Astrocyte (in vitro differentiated cells and primary cell): ENCODE measurements around the gene LRRC47. TPM values are rescaled to one million over a fixed set of nuclear protein-coding genes. Genes with fewer than 3 reads are reported as not detected.

Source experiments
- DNase-seq: peaks from one replicate; pipeline ENCODE4 v3.0.0-alpha.2; 2010; ENCODE audit warnings: low read depth
- FAIRE-seq: peaks from 2 replicates; lab custom pipeline; 2011; peaks lifted over from hg19 to GRCh38; lab: Jason Lieb, UNC
- H2AFZ ChIP-seq: 2 replicates; pipeline ENCODE4 v1.6.0; 2012; ENCODE audit warnings: low read depth, low read length, inconsistent platforms
- H3K27ac ChIP-seq: 2 replicates; pipeline ENCODE4 v1.5.1; 2011; ENCODE audit warnings: low read depth, low read length, inconsistent platforms
- H3K27me3 ChIP-seq: 2 replicates; pipeline ENCODE4 v1.6.0; 2011; ENCODE audit warnings: low read length, inconsistent platforms; ENCODE audit not compliant: insufficient read depth
- H3K36me3 ChIP-seq: 2 replicates; pipeline ENCODE4 v1.5.1; 2011; ENCODE audit warnings: low read length, inconsistent platforms; ENCODE audit not compliant: insufficient read depth
- H3K4me1 ChIP-seq: 2 replicates; pipeline ENCODE4 v1.5.1; 2011; ENCODE audit warnings: low read length, inconsistent platforms; ENCODE audit not compliant: insufficient read depth
- H3K4me2 ChIP-seq: 2 replicates; pipeline ENCODE4 v1.6.0; 2012; ENCODE audit warnings: low read length, inconsistent platforms
- H3K4me3 ChIP-seq: 2 replicates; pipeline ENCODE4 v1.5.1; 2011; ENCODE audit warnings: low read depth, mild to moderate bottlenecking, low read length, inconsistent platforms; ENCODE audit not compliant: insufficient read depth
- H3K79me2 ChIP-seq: 2 replicates; pipeline ENCODE4 v1.6.0; 2012; ENCODE audit warnings: mild to moderate bottlenecking, low read length, inconsistent platforms; ENCODE audit not compliant: insufficient read depth
- H3K9ac ChIP-seq: 2 replicates; pipeline ENCODE4 v1.6.0; 2012; ENCODE audit warnings: mild to moderate bottlenecking, low read length, inconsistent platforms
- H3K9me3 ChIP-seq: 2 replicates; pipeline ENCODE4 v1.5.1; 2012; ENCODE audit warnings: low read depth, mild to moderate bottlenecking, low read length, inconsistent platforms; ENCODE audit not compliant: insufficient read depth
- H4K20me1 ChIP-seq: 2 replicates; pipeline ENCODE4 v1.6.0; 2012; ENCODE audit warnings: low read length, inconsistent platforms; ENCODE audit not compliant: insufficient read depth
- H3K27ac Mint-ChIP-seq: one replicate; pipeline ENCODE4 v1.8.0; 2021; ENCODE audit warnings: mild to moderate bottlenecking, mixed read lengths; ENCODE audit not compliant: unreplicated experiment
- H3K27me3 Mint-ChIP-seq: one replicate; pipeline ENCODE4 v1.8.0; 2021; ENCODE audit warnings: low read depth, mixed read lengths; ENCODE audit not compliant: unreplicated experiment
- H3K36me3 Mint-ChIP-seq: one replicate; pipeline ENCODE4 v1.8.0; 2021; ENCODE audit warnings: low read depth, mixed read lengths; ENCODE audit not compliant: unreplicated experiment
- H3K4me1 Mint-ChIP-seq: one replicate; pipeline ENCODE4 v1.8.0; 2021; ENCODE audit warnings: low read depth, mixed read lengths; ENCODE audit not compliant: unreplicated experiment
- H3K4me3 Mint-ChIP-seq: one replicate; pipeline ENCODE4 v1.8.0; 2021; ENCODE audit warnings: mild to moderate bottlenecking, moderate library complexity, mixed read lengths; ENCODE audit not compliant: unreplicated experiment
- H3K9me3 Mint-ChIP-seq: one replicate; pipeline ENCODE4 v1.8.0; 2021; ENCODE audit warnings: mild to moderate bottlenecking, mixed read lengths; ENCODE audit not compliant: unreplicated experiment
- EZH2 ChIP-seq: IDR thresholded peaks from 2 replicates; pipeline ENCODE4 v1.6.1; 2012; ENCODE audit warnings: mild to moderate bottlenecking, low read length, inconsistent platforms; ENCODE audit not compliant: insufficient read depth
- total RNA-seq: library from RNA; stranded (reverse); gene quantifications from 2 replicates; pipeline ENCODE4 v1.2.1, GENCODE V29; 2021
- TF ChIP-seq, protein P1 (sequence below): IDR thresholded peaks from 2 replicates; pipeline ENCODE4 v1.5.1; 2011; ENCODE audit warnings: low read depth, mild to moderate bottlenecking, inconsistent platforms, low read length, moderate library complexity; ENCODE audit not compliant: insufficient read depth

LRRC47 gene
- total RNA-seq, 1 donor from 2014 or later, result 51.5 TPM

DNA sequence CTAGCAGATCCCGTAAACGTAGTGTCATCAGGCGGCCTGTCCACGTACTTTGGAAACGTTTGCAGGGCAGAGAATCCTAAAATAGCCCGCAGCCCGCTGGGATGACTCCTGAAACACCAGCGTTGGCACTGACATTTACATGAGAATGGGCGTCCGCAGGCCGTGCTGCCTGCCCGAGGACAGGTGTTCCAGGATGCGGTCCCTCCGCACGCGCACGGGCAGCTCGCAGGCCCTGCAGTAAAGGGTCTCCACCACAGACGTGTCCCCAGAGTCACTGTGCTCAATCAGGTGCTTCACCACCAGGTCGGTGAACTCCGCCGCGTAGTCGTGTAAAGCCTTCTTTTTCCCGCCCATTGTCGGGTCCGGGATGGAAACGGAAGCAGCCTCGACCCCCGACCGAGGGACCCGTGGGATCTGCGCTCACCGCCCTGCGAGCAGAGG lies 49.9 kb downstream of the LRRC47 start:
- Histone ChIP-seq H3K4me1 (peaks cover 3% of the 10 kb centered on the region), H3K36me3 (no peaks in the 10 kb centered on the region), H3K9me3 (no peaks in the 10 kb centered on the region), H3K27ac (no peak overlapping the region), H3K4me3 (peak overlapping the region; percentile 63), H4K20me1 (peaks cover 22% of the 10 kb centered on the region), H3K4me2 (peak overlapping the region; percentile 87), H3K79me2 (peaks cover 3% of the 10 kb centered on the region), H3K9ac (peak overlapping the region; percentile 77), H2AFZ (peak overlapping the region; percentile 75), H3K27me3 (peaks cover 11% of the 10 kb centered on the region)
- H3K36me3 Mint-ChIP-seq, result peaks cover 5% of the 10 kb centered on the region
- TF ChIP-seq, protein P1, sequence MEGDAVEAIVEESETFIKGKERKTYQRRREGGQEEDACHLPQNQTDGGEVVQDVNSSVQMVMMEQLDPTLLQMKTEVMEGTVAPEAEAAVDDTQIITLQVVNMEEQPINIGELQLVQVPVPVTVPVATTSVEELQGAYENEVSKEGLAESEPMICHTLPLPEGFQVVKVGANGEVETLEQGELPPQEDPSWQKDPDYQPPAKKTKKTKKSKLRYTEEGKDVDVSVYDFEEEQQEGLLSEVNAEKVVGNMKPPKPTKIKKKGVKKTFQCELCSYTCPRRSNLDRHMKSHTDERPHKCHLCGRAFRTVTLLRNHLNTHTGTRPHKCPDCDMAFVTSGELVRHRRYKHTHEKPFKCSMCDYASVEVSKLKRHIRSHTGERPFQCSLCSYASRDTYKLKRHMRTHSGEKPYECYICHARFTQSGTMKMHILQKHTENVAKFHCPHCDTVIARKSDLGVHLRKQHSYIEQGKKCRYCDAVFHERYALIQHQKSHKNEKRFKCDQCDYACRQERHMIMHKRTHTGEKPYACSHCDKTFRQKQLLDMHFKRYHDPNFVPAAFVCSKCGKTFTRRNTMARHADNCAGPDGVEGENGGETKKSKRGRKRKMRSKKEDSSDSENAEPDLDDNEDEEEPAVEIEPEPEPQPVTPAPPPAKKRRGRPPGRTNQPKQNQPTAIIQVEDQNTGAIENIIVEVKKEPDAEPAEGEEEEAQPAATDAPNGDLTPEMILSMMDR, result no peak
- no peak for TF ChIP-seq EZH2
- H3K27ac Mint-ChIP-seq, result peak overlapping the region; percentile 58
- no peak for FAIRE-seq
- H3K4me1 Mint-ChIP-seq, result no peaks in the 10 kb centered on the region
- H3K27me3 Mint-ChIP-seq, result peaks cover 7% of the 10 kb centered on the region
- H3K9me3 Mint-ChIP-seq, result no peaks in the 10 kb centered on the region
- DNase-seq, result no peak
- H3K4me3 Mint-ChIP-seq, result peak overlapping the region; percentile 90

GRCh38 chr1:3745590-3746381 lies 50.5 kb downstream of the LRRC47 start:
- no peaks in the 10 kb centered on the region for H3K9me3 Mint-ChIP-seq
- no peaks in the 10 kb centered on the region for H3K9me3 ChIP-seq
- FAIRE-seq, result no peak
- H3K4me1 ChIP-seq, result peaks cover 3% of the 10 kb centered on the region
- peak overlapping the region; percentile 75 for H2AFZ ChIP-seq
- no peaks in the 10 kb centered on the region for H3K4me1 Mint-ChIP-seq
- H3K27me3 ChIP-seq, result peaks cover 9% of the 10 kb centered on the region
- peak overlapping the region; percentile 58 for H3K27ac Mint-ChIP-seq
- H3K36me3 Mint-ChIP-seq, result peaks cover 6% of the 10 kb centered on the region
- peaks cover 2% of the 10 kb centered on the region for H3K27me3 Mint-ChIP-seq
- no peak overlapping the region for H3K27ac ChIP-seq
- peaks cover 22% of the 10 kb centered on the region for H4K20me1 ChIP-seq
- DNase-seq, result no peak
- H3K36me3 ChIP-seq, result no peaks in the 10 kb centered on the region
- peak overlapping the region; percentile 90 for H3K4me3 Mint-ChIP-seq
- H3K9ac ChIP-seq, result no peak overlapping the region
- peak overlapping the region; percentile 87 for H3K4me2 ChIP-seq
- TF ChIP-seq EZH2, result no peak
- TF ChIP-seq, protein P1, result no peak
- H3K79me2 ChIP-seq, result peaks cover 3% of the 10 kb centered on the region
- H3K4me3 ChIP-seq, result no peak overlapping the region

DNA sequence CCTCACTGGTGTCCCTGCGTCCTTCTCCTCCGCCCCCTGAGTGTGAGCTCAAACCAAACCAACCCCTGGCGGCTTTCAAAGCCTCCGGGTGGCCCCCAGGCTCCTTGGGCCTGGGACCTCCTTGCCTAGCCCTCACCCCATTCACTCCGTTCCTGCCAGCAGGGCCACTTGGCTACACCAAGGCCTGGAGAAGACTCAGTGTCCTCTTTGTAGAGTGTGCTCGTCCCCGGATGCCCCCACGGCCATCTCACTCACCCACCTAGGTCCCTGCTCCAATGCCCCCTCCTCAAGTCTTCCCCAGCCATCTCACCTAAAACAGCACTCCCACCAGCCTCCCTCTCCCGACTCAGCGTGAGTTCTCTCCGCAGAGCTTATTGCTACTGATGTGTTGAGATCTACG lies 51.2 kb downstream of the LRRC47 start:
- Mint-ChIP-seq H3K4me1 (no peaks in the 10 kb centered on the region), H3K27me3 (no peaks in the 10 kb centered on the region), H3K27ac (no peak overlapping the region), H3K9me3 (no peaks in the 10 kb centered on the region), H3K4me3 (no peak overlapping the region), H3K36me3 (peaks cover 6% of the 10 kb centered on the region)
- H4K20me1 ChIP-seq, result peaks cover 24% of the 10 kb centered on the region
- peaks cover 4% of the 10 kb centered on the region for H3K27me3 ChIP-seq
- no peaks in the 10 kb centered on the region for H3K9me3 ChIP-seq
- peaks cover 3% of the 10 kb centered on the region for H3K4me1 ChIP-seq
- peaks cover under 1% of the 10 kb centered on the region for H3K36me3 ChIP-seq
- DNase-seq (no peak), FAIRE-seq (no peak)
- H2AFZ ChIP-seq, result no peak overlapping the region
- H3K27ac ChIP-seq, result no peak overlapping the region
- peak overlapping the region; percentile 87 for H3K4me2 ChIP-seq
- peaks cover 3% of the 10 kb centered on the region for H3K79me2 ChIP-seq
- TF ChIP-seq EZH2, result no peak
- TF ChIP-seq, protein P1, result no peak
- H3K9ac ChIP-seq, result no peak overlapping the region
- no peak overlapping the region for H3K4me3 ChIP-seq
